Gastrocnemius medialis (tissue), 4 donors: ENCODE results near the gene TSHR. TPM values are rescaled to one million over a fixed set of nuclear protein-coding genes. Genes with fewer than 3 reads are reported as not detected.

ENCODE experiments used
- ATAC-seq, 2 donors: fragments of 150-250 bp; one replicate each; pipeline ENCODE4 v1.9.1; 2016
- DNase-seq, 2 donors: peaks; one replicate each; pipeline ENCODE4 v3.0.0-alpha.2; 2019
- H3K27ac ChIP-seq, 4 donors: fragments of 200-600 bp; sonication (generic); 1 replicate in 1 of 4; 2 replicates in 3 of 4; pipeline ENCODE4 v1.5.1; 2016 to 2018; ENCODE audit warnings: mild to moderate bottlenecking in 2 of 4, moderate library complexity in 1 of 4
- H3K27me3 ChIP-seq, 3 donors: fragments of 200-600 bp; sonication (generic) in 2 of 3; 1 replicate in 1 of 3; 2 replicates in 2 of 3; pipeline versions ENCODE4 v1.5.1 to v1.6.0; 2016 to 2019; ENCODE audit warnings: mild to moderate bottlenecking in 1 of 3, moderate library complexity in 1 of 3
- H3K36me3 ChIP-seq, 2 donors: fragments of 200-600 bp; sonication (generic) in 1 of 2; one replicate each; pipeline ENCODE4 v1.5.1; 2017 to 2018
- H3K4me1 ChIP-seq, 2 donors: fragments of 200-600 bp; sonication (generic) in 1 of 2; one replicate each; pipeline ENCODE4 v1.5.1; 2016 to 2017; ENCODE audit warnings: mild to moderate bottlenecking in 2 of 2
- H3K4me3 ChIP-seq, 4 donors: fragments of 200-600 bp; sonication (generic) in 3 of 4; 1 replicate in 1 of 4; 2 replicates in 3 of 4; pipeline ENCODE4 v1.5.1; 2016 to 2019; ENCODE audit warnings: mild to moderate bottlenecking in 2 of 4
- H3K9me3 ChIP-seq, 3 donors: fragments of 200-600 bp; sonication (generic) in 2 of 3; 1 replicate in 1 of 3; 2 replicates in 2 of 3; pipeline ENCODE4 v1.5.1; 2016 to 2019
- CTCF ChIP-seq, 5 experiments: fragments of 450-650 bp in 3 of 5; fragments of 200-600 bp in 2 of 5; sonication (generic) in 2 of 5; IDR thresholded peaks in 4 of 5; conservative IDR thresholded peaks in 1 of 5; 1 replicate in 4 of 5; 2 replicates in 1 of 5; pipeline ENCODE4 v1.5.1; 2016 to 2019; ENCODE audit warnings: antibody characterized with exemption in 5 of 5, mild to moderate bottlenecking in 3 of 5, moderate library complexity in 3 of 5
- POLR2A ChIP-seq, 2 donors: fragments of 450-650 bp; IDR thresholded peaks; one replicate each; pipeline ENCODE4 v1.6.1; 2017; ENCODE audit warnings: antibody characterized with exemption in 2 of 2, mild to moderate bottlenecking in 2 of 2, moderate library complexity in 2 of 2
- in situ Hi-C, 4 donors: fragments of 200-750 bp; cut with MboI; loops; one replicate each; pipeline versions ENCODE4 v1.15.0 to v1.8.0; 2017; ENCODE audit warnings: low sequenced_read_pairs in 4 of 4
- intact Hi-C: fragments of 100-400 bp; cut with DNase I; formaldehyde crosslinking; loops from one replicate; pipeline ENCODE4 v1.15.1; 2023; ENCODE audit warnings: low total_unique reads
- total RNA-seq, 4 donors: library from RNA; depleted of rRNA; stranded (reverse); fragments of >200 nt; gene quantifications; one replicate each; pipeline versions ENCODE4 v1.1.0 to v1.2.3, GENCODE V29; 2016

Gene TSHR
- total RNA-seq, 4 donors from 2014 or later = not detected

DNA sequence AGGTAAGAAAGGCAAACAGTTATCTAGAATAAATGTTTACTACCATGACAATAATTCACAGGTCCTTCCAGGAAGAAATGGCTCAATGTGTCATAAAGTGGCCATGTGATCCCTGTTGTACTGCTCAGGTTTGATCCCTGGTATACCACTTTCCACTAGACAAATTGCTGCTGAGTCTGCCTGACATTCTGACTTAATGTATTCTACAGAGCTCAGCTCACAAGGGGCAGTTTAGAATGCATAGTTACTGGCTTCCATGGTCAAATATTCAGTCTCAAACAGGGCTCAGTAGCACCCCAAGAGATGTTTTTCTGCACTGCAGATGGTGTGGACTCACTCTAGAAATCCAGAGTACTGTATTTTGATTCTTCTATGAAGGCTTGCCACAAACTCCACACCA, 21.8 kb downstream of the TSHR start:
- intact Hi-C loops (no loop called here), in situ Hi-C loops (loop anchor here (25.0 kb wide), 1 partner anchor 485 kb away; no protein-coding TSS in a partner anchor)
- no peak overlapping the region for H3K4me3 ChIP-seq
- no peaks in the 10 kb centered on the region for H3K27me3 ChIP-seq
- TF ChIP-seq POLR2A (IDR thresholded peaks at IDR 0.05) (no peak), CTCF (IDR thresholded peaks at IDR 0.05 in 4 of 5, conservative IDR thresholded peaks at IDR 0.05 in 1 of 5) (no peak)
- H3K27ac ChIP-seq = no peak overlapping the region
- H3K9me3 ChIP-seq = no peaks in the 10 kb centered on the region
- ATAC-seq (no peak), DNase-seq (no peak)
- peaks cover 12 to 13% of the 10 kb centered on the region in 2 donors for H3K4me1 ChIP-seq
- no peaks in the 10 kb centered on the region for H3K36me3 ChIP-seq

DNA sequence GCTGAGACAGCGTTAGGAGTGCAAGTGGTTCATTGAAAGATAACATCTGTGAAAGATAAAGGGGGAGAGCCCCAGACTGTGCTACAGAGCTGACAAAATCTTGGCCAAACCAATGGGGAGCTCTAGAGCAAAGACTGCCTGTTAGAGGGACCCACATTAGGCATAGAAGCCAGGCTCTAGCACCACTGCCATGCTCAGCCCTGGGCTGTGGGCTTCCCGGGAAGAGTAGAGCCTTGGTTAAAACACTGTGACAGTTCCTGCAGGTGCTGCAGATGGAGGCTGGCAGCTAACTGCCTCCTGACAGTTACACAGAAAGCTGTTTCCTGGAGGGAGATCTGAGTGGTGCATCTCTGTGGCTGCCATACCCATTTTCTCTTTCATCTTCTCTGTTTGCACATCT, 23.0 kb downstream of the TSHR start:
- TF ChIP-seq CTCF (IDR thresholded peaks at IDR 0.05 in 4 of 5, conservative IDR thresholded peaks at IDR 0.05 in 1 of 5) (no peak), POLR2A (IDR thresholded peaks at IDR 0.05) (no peak)
- in situ Hi-C loops (loop anchor here (25.0 kb wide), 1 partner anchor 484 kb away; no protein-coding TSS in a partner anchor), intact Hi-C loops (no loop called here)
- Histone ChIP-seq H3K27me3 (no peaks in the 10 kb centered on the region), H3K9me3 (no peaks in the 10 kb centered on the region), H3K4me3 (no peak overlapping the region), H3K4me1 (peaks cover 11 to 13% of the 10 kb centered on the region in 2 donors), H3K27ac (no peak overlapping the region), H3K36me3 (no peaks in the 10 kb centered on the region)
- ATAC-seq (no peak), DNase-seq (no peak)

- no peak for DNase-seq
- Histone ChIP-seq H3K36me3 (no peaks in the 10 kb centered on the region), H3K27ac (no peak overlapping the region), H3K4me1 (no peaks in the 10 kb centered on the region), H3K27me3 (no peaks in the 10 kb centered on the region), H3K4me3 (no peak overlapping the region), H3K9me3 (no peaks in the 10 kb centered on the region)
- no peak for ATAC-seq
- TF ChIP-seq POLR2A (IDR thresholded peaks at IDR 0.05) = no peak
- TF ChIP-seq CTCF (IDR thresholded peaks at IDR 0.05 in 4 of 5, conservative IDR thresholded peaks at IDR 0.05 in 1 of 5) = no peak
- in situ Hi-C loops (loop anchor here (25.0 kb wide), 1 partner anchor 482 kb away; no protein-coding TSS in a partner anchor), intact Hi-C loops (no loop called here)
Observed at GRCh38 chr14:80979951-80980350, 24.5 kb downstream of the TSHR start.

DNA sequence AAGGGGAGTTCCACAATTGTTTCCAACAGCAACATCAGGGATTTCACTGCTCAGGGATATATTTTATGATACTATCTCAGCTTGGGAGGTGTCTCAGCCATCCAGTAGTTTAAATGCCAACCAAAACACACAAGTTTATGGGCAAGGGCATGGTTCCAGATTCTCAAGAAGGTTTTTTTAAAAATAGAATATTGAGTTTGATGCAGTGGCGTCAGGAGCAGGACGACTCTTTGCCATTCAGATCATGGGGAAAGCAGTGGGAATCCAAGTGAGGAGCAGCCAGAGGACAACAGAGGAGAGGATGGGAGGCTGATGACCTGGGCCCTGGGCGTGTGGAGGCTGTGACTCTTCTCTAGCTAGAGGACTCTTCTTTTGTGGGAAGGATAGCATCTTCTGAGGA, 25.7 kb downstream of the TSHR start:
- ATAC-seq = no peak
- H3K27ac ChIP-seq = no peak overlapping the region
- H3K4me1 ChIP-seq = no peaks in the 10 kb centered on the region
- H3K4me3 ChIP-seq = no peak overlapping the region
- DNase-seq = no peak
- H3K9me3 ChIP-seq = no peaks in the 10 kb centered on the region
- no peaks in the 10 kb centered on the region for H3K27me3 ChIP-seq
- in situ Hi-C loops = loop anchor here (25.0 kb wide), 1 partner anchor 481 kb away; no protein-coding TSS in a partner anchor
- intact Hi-C loops = no loop called here
- H3K36me3 ChIP-seq = no peaks in the 10 kb centered on the region
- TF ChIP-seq CTCF (IDR thresholded peaks at IDR 0.05 in 4 of 5, conservative IDR thresholded peaks at IDR 0.05 in 1 of 5) = no peak
- no peak for TF ChIP-seq POLR2A (IDR thresholded peaks at IDR 0.05)

DNA sequence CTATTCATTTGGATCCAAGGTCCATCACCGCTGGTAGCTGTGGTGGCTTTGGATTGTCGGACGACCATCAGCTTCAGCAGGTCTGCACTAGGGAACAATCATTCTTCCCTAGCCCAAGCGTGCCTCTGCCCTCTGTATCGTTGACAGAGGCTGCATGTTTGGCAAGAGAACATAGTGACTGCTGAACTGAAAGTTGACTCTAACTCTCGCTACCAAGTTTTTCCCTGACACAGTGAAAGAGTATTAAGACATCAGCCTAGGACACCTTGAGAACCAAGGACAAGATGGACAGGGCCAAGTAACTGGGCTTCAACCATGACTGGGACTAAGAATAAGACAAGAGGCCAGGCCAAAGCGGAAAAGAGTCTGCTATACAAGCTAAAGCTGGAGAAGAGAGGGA, 26.3 kb downstream of the TSHR start:
- Histone ChIP-seq H3K4me3 (no peak overlapping the region), H3K4me1 (no peaks in the 10 kb centered on the region), H3K36me3 (no peaks in the 10 kb centered on the region), H3K27ac (no peak overlapping the region), H3K27me3 (no peaks in the 10 kb centered on the region), H3K9me3 (no peaks in the 10 kb centered on the region)
- intact Hi-C loops (no loop called here), in situ Hi-C loops (loop anchor here (25.0 kb wide), 1 partner anchor 481 kb away; no protein-coding TSS in a partner anchor)
- TF ChIP-seq POLR2A (IDR thresholded peaks at IDR 0.05) = no peak
- no peak for TF ChIP-seq CTCF (IDR thresholded peaks at IDR 0.05 in 4 of 5, conservative IDR thresholded peaks at IDR 0.05 in 1 of 5)
- ATAC-seq (no peak), DNase-seq (no peak)
